HG02973 (cell line): ENCODE results near the gene SULF2.

Source experiments
- ATAC-seq: cut with Tn5 transposase; IDR thresholded peaks from one replicate; pipeline ENCODE4 v1.9.1; 2021; ENCODE audit warnings: moderate library complexity; ENCODE audit not compliant: unreplicated experiment

The SULF2 gene

DNA sequence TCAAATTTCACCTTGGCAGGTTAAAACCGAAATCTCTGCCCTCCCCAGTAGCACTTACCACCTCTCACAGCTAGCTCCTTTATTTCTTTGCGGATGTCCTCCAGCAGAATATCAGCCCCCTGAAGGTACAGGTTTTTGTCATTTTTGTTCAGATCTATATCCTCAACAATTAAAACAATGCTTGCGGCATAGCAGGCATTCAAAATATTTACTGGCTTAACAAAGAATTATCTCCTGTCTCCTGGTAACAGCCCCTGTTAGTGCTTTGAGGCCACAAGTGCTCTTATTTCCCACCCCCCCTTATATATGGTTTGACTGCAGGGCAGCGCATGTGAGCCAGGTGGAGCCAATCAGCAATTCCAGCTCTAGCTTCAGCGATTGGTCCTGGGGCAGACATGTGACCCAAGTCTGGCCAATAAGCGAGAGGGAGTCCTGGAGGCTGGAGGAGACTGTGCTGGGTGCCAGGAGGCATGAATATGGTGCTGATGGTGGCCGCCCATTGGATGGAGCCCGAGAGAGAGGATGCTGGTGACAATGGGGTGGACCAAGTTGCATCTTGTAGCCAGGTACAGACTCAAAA lies 21.0 kb downstream of the SULF2 start:
- no peak for ATAC-seq

- ATAC-seq = no peak
Measured at GRCh38 chr20:47762699-47763268, 22.5 kb downstream of the SULF2 start.

- no peak for ATAC-seq
Measured at GRCh38 chr20:47761482-47762047, 23.7 kb downstream of the SULF2 start.

DNA sequence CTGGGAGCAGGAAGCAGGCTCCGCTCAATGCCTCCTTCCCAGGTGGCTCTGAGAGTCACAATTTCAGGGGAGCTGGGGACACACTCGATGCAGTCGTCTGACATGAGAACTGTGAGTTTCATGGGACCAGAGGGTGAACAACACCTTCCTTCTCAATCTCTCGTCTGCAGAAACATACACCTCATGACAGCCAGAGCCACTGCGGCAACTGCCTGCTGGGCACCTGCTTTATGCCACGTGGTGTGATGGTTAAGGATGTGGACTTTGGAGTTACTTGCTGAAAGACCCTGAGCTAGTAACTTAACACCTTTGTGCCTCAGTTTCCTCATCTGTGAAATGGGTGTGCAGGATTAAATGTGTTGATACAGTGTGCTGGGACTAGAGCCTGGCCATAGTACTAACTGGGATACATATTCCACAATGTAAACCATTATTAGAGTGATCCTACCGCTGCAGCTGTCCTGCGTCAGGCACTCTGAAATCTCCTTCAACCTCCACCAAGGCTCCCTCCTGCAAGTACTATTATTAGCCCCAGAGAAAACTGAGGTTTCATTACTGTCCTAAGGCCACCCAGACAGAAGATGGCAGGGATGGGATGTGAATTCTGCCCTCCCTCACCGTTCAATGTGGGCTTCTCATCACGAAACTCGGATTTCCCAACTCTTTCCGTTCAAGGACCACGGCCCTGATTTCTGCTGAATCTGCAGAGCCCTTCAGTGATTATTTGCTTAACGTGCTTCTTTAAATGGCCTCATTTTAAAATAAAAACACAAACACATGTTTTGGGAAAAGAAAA lies 24.4 kb downstream of the SULF2 start:
- no peak for ATAC-seq

- no peak for ATAC-seq
Measured at GRCh38 chr20:47758517-47759450, 26.5 kb downstream of the SULF2 start.

DNA sequence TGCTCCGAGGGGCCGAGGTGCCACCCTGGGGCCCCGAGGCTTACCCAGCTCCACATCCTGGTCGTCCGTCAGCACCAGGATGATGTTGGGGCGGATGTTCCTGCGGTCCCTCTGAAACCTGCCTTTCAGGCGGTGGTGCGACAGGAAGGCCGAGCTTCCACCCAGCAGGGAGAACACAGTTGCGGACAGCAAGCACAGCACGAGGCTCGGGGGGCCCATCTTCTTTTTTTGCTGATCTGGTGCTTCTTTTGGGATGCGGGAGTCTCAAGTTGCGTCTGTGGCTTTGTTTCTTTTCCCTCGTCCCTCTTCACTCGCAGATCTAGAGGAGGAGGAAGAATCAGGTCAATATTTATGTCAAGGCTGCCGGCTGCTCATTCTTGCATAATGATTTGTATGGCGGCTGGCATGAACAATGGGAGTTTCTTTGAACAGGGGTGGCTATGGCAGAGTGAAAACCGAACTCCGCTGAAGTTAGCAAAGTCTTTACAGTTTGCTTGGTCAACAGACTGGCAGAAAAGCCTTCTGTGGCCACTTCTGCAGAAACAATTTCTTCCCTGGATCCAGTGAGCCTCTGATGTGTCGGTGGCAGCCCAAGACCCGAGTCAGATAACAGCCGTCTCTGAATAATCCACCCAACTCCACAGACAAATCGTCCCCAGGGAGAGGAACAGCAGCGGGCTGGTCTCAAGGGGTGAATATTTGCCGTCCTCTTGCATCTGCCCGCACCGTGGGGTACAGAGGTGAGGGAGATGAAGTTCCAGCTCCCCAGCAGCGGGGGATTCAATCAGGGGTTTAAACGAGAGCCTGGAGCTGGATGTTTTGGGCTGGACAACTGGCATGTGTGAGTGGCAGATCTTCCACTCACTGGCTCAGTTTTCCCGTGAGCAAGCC lies 27.9 kb downstream of the SULF2 start:
- ATAC-seq = no peak

- ATAC-seq = no peak
Measured at GRCh38 chr20:47754946-47755652, 30.2 kb downstream of the SULF2 start.

DNA sequence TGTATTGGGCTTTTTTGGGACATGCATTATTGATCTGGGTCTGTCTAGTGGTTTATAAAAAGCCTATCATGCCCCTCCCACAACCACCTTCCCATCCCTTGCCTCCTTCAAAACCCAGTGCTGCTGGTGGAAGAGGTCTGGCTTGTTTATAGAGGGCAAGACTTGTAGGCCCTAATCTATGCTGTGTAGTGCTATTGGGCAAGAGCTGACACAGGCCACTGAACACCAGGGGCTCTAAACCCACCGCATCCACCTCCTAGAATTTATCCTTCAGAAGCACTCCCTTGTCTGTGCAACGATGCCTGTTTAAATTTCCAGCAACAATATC lies 30.9 kb downstream of the SULF2 start:
- ATAC-seq = no peak

- ATAC-seq = no peak
Measured at GRCh38 chr20:47753576-47754387, 31.5 kb downstream of the SULF2 start.

DNA sequence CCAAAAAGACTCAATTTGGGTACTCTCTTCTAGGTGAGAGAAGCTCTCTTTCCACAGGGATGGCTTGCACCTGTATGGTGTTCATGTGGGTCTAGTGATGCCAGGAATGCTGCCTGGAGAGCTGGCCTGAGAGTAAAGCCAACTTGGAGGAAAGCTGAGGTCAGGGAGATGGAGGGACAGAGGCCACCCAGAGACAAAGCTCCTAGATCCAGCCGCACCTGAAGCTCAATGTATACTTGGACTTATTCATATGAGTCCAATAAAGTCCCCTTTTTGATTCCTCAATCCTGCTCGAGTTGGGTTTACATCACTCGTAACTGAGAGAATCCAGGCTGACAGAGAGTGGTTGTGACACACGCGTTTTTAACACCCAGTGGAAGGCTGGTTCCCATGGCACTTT lies 33.8 kb downstream of the SULF2 start:
- ATAC-seq = no peak

DNA sequence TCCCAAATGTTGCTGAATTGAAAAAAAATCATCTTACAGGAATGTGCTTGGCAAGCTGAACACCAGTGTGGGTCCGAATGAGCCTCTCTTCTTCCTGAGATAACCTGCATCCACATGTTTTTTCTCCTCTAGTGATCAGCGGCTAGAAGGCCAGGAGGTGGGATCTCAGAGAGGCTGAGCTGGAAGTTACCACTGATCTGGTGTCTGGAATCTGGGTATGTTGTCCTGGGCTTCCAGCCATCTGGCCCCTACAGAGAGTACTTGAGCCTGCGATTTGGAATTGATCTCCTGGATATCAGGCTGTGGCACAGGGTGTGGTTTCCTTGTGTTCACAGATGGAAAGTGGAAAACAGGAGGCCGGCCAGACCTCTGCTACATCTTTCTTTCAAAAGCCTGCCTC lies 35.9 kb downstream of the SULF2 start:
- ATAC-seq = no peak

GRCh38 chr20:47748823-47749222 lies 36.5 kb downstream of the SULF2 start:
- no peak for ATAC-seq

GRCh38 chr20:47748069-47748468 lies 37.2 kb downstream of the SULF2 start:
- no peak for ATAC-seq

GRCh38 chr20:47747669-47748031 lies 37.6 kb downstream of the SULF2 start:
- ATAC-seq = no peak

DNA sequence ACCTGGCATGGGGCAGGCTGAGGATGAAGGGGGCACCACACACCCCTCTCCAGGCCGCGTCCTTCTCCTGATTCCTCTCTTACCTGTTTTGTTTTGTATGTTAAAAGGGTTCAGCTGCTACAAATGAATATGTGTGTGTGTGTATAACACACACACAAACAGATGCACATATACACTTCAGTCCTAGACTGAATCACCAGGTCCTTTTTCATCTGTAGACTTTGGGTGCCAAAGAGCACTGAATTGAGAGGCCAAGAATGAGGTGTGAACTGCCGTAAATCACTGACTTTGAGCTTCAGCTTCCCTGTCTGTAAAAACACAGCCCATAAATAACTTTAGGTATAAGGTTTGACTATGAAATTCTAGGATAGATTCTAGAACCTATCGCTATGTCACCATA lies 40.5 kb downstream of the SULF2 start:
- no peak for ATAC-seq

GRCh38 chr20:47743671-47744070 lies 41.6 kb downstream of the SULF2 start:
- no peak for ATAC-seq

DNA sequence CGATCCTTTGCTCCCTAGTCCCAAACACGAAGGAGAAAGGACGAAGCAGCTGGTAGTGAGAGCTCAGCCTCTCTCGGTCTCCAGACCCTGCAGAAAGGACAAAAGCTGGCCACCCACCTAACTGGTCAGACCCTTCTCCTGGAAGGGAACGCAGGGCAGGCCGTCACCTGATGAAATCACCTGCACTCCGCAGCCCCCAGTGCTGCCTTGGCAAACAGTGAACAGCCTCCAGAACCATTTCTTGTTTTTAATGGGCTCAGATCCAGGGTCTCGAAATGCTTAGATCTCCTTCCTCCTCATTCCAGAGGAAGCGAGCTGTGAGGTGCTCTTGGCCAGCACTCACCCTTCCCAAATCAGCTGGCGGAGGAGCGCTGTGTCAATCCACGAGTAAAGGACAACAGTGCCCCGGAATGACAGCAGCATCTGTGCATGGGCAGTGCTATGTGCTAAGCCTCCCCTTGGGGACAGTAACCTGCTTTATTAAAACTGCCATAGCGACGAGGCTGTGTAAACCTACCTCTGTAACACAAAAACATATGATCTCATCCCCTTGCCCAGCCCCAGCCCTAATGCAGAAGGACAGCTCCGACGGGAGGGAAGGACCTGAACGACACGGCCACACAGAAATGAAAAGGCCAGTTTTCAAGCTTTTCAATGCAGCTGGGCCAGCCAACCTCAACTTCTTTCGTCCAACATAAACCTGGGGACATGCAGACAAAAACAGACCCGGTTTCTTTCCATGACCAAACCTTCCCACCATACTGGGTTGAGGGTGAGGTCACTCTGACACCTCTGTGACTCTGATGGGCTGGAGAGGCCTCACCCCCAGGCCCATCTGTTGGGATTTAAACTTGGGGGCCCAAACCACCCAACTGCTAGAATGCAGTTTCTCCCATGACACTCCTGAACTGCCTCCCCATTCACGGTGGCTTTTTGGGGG lies 43.3 kb downstream of the SULF2 start:
- ATAC-seq = no peak

- no peak for ATAC-seq
Measured at GRCh38 chr20:47740862-47741184, 44.5 kb downstream of the SULF2 start.
